Natural killer cell treated with Interleukin-12 subunit alpha and Interleukin-12 subunit beta and Interleukin-15 and Interleukin-18, amount 100 ng/mL, for 72 hours (primary cell): Measurements from ENCODE around the gene ZNF880. TPM values are rescaled to one million over a fixed set of nuclear protein-coding genes. Genes with fewer than 3 reads are reported as not detected.
A peak's percentile ranks its signal among the peaks of the same experiment; 100 is the strongest.
"Not testable (repeated sequence)": the region's sequence is repeated elsewhere in the genome, so short reads cannot be mapped to it uniquely, and the experiment has no call there.

Experiments used
- ATAC-seq, 2 donors: fragments of 150-1000 bp; cut with Tn5 transposase in 1 of 2; sonication (Bioruptor Pico), chemical (Tn5 transposase) in 1 of 2; 2 replicates each; pipeline ENCODE4 v1.10.0; 2021
- DNase-seq: peaks from one replicate; pipeline ENCODE4 v3.0.0; 2022; ENCODE audit warnings: low spot score
- H3K27ac Mint-ChIP-seq, 2 donors: 1 replicate in 1 of 2; 2 replicates in 1 of 2; pipeline ENCODE4 v1.8.0; 2022; ENCODE audit warnings: mixed read lengths in 2 of 2, mild to moderate bottlenecking in 1 of 2, moderate library complexity in 1 of 2
- H3K27me3 Mint-ChIP-seq, 2 donors: 1 replicate in 1 of 2; 2 replicates in 1 of 2; pipeline ENCODE4 v1.8.0; 2022; ENCODE audit warnings: mixed read lengths in 2 of 2
- H3K36me3 Mint-ChIP-seq: one replicate; pipeline ENCODE4 v1.8.0; 2022; ENCODE audit warnings: mixed read lengths
- H3K4me1 Mint-ChIP-seq, 2 donors: 1 replicate in 1 of 2; 2 replicates in 1 of 2; pipeline ENCODE4 v1.8.0; 2022; ENCODE audit warnings: low read depth in 2 of 2, mixed read lengths in 2 of 2, mild to moderate bottlenecking in 1 of 2
- H3K4me3 Mint-ChIP-seq: one replicate; pipeline ENCODE4 v1.8.0; 2022; ENCODE audit warnings: mixed read lengths
- H3K9me3 Mint-ChIP-seq: 2 replicates; pipeline ENCODE4 v1.8.0; 2022; ENCODE audit warnings: mixed read lengths
- total RNA-seq, 2 donors: library from RNA; stranded (reverse); gene quantifications; one replicate each; pipeline ENCODE4 v1.2.3, GENCODE V29; 2022

ZNF880 gene
- 10 to 100 TPM in 1 of 2 donors, 1 to 10 TPM in 1; 6.1 to 13.7 TPM for total RNA-seq

- H3K36me3 Mint-ChIP-seq: peaks cover 54% of the 10 kb centered on the region
- H3K4me3 Mint-ChIP-seq: peak within 1 kb of the TSS; percentile 97
- DNase-seq: peak; percentile 93
- H3K27ac Mint-ChIP-seq: peak within 1 kb of the TSS; percentile 97
- peaks cover 14% of the 10 kb centered on the region for H3K9me3 Mint-ChIP-seq
- ATAC-seq: peak; percentile 99 to 100
- no peaks in the 10 kb centered on the region for H3K27me3 Mint-ChIP-seq
- H3K4me1 Mint-ChIP-seq: peaks cover 9 to 10% of the 10 kb centered on the region in 2 donors
These were observed at the start of gene ZNF880 for GRCh38 chr19:52369559-52370340. Gene ZNF880, plus strand, starts transcription at chr19:52369923. Its CDS starts 43 bp downstream, at chr19:52369966.

GRCh38 chr19:52322429-52322828 lies 47.3 kb upstream of the ZNF880 start:
- Mint-ChIP-seq H3K4me1 (no peaks in the 10 kb centered on the region), H3K36me3 (peaks cover 92% of the 10 kb centered on the region), H3K4me3 (no peak overlapping the region), H3K27ac (no peak overlapping the region), H3K27me3 (no peaks in the 10 kb centered on the region), H3K9me3 (peaks cover 29% of the 10 kb centered on the region)
- DNase-seq (no peak), ATAC-seq (no peak)

- Mint-ChIP-seq H3K4me3 (no peak overlapping the region), H3K9me3 (peaks cover 12% of the 10 kb centered on the region), H3K27me3 (no peaks in the 10 kb centered on the region), H3K36me3 (peaks cover 31% of the 10 kb centered on the region), H3K4me1 (peaks cover 3 to 7% of the 10 kb centered on the region in 2 donors), H3K27ac (no peak overlapping the region)
- DNase-seq (no peak), ATAC-seq (no peak)
These were observed 38.0 kb upstream of the ZNF880 start for GRCh38 chr19:52331757-52332156.

- Mint-ChIP-seq H3K4me3 (peak overlapping the region; percentile 95), H3K27me3 (no peaks in the 10 kb centered on the region), H3K9me3 (peaks cover 14% of the 10 kb centered on the region), H3K36me3 (peaks cover 39% of the 10 kb centered on the region), H3K4me1 (peaks cover 12 to 17% of the 10 kb centered on the region in 2 donors), H3K27ac (peak overlapping the region; percentile 72 to 85)
- DNase-seq: no peak
- peak in 1 of 2 donors; percentile 43 for ATAC-seq
These were observed 34.0 kb upstream of the ZNF880 start for GRCh38 chr19:52335768-52336116.

- peaks cover 14% of the 10 kb centered on the region for H3K9me3 Mint-ChIP-seq
- H3K4me3 Mint-ChIP-seq: peak within 1 kb of the TSS; percentile 95
- ATAC-seq (peak; percentile 95 to 97), DNase-seq (peak; percentile 93)
- peaks cover 39% of the 10 kb centered on the region for H3K36me3 Mint-ChIP-seq
- no peaks in the 10 kb centered on the region for H3K27me3 Mint-ChIP-seq
- peaks cover 12 to 17% of the 10 kb centered on the region in 2 donors for H3K4me1 Mint-ChIP-seq
- peak within 1 kb of the TSS; percentile 72 to 85 for H3K27ac Mint-ChIP-seq
These were observed 33.5 kb upstream of the ZNF880 start, which contains the start of gene ZNF610 for GRCh38 chr19:52336117-52336790. Gene ZNF610, plus strand, starts transcription at chr19:52336243. Its CDS starts 12,930 bp downstream, at chr19:52349173.

GRCh38 chr19:52336791-52337381 lies 32.8 kb upstream of the ZNF880 start:
- Mint-ChIP-seq H3K4me1 (peaks cover 12 to 17% of the 10 kb centered on the region in 2 donors), H3K9me3 (peaks cover 11% of the 10 kb centered on the region), H3K27ac (peak overlapping the region; percentile 72 to 85), H3K27me3 (no peaks in the 10 kb centered on the region), H3K36me3 (peaks cover 35% of the 10 kb centered on the region), H3K4me3 (peak overlapping the region; percentile 95)
- ATAC-seq (no peak), DNase-seq (no peak)

GRCh38 chr19:52339022-52339421 lies 30.7 kb upstream of the ZNF880 start:
- DNase-seq, H3K9me3 Mint-ChIP-seq, H3K4me3 Mint-ChIP-seq, H3K27me3 Mint-ChIP-seq, H3K27ac Mint-ChIP-seq, ATAC-seq: not testable (repeated sequence)
- Mint-ChIP-seq H3K4me1 (peaks cover 12 to 19% of the 10 kb centered on the region in 2 donors), H3K36me3 (peaks cover 16% of the 10 kb centered on the region)

GRCh38 chr19:52343548-52343947 lies 26.2 kb upstream of the ZNF880 start:
- Mint-ChIP-seq H3K36me3 (peaks cover 9% of the 10 kb centered on the region), H3K4me3 (no peak overlapping the region), H3K9me3 (no peaks in the 10 kb centered on the region), H3K27ac (no peak overlapping the region), H3K4me1 (peaks cover 0 to 3% of the 10 kb centered on the region in 2 donors), H3K27me3 (peaks cover 0 to 2% of the 10 kb centered on the region in 2 donors)
- ATAC-seq (peak; percentile 56 to 74), DNase-seq (peak; percentile 68)

GRCh38 chr19:52345162-52345561 lies 24.6 kb upstream of the ZNF880 start:
- H3K36me3 Mint-ChIP-seq: peaks cover 15% of the 10 kb centered on the region
- H3K9me3 Mint-ChIP-seq: no peaks in the 10 kb centered on the region
- peaks cover 0 to 3% of the 10 kb centered on the region in 2 donors for H3K4me1 Mint-ChIP-seq
- H3K4me3 Mint-ChIP-seq: no peak overlapping the region
- peaks cover 0 to 2% of the 10 kb centered on the region in 2 donors for H3K27me3 Mint-ChIP-seq
- no peak for ATAC-seq
- DNase-seq: no peak
- no peak overlapping the region for H3K27ac Mint-ChIP-seq

GRCh38 chr19:52351512-52351911 lies 18.2 kb upstream of the ZNF880 start:
- Mint-ChIP-seq H3K27ac (no peak overlapping the region), H3K36me3 (peaks cover 35% of the 10 kb centered on the region), H3K4me1 (no peaks in the 10 kb centered on the region), H3K4me3 (no peak overlapping the region), H3K9me3 (peaks cover 8% of the 10 kb centered on the region), H3K27me3 (no peaks in the 10 kb centered on the region)
- ATAC-seq: no peak
- no peak for DNase-seq

- Mint-ChIP-seq H3K9me3 (peaks cover 19% of the 10 kb centered on the region), H3K27me3 (no peaks in the 10 kb centered on the region), H3K4me3 (no peak overlapping the region), H3K36me3 (peaks cover 45% of the 10 kb centered on the region), H3K4me1 (peaks cover 9 to 10% of the 10 kb centered on the region in 2 donors), H3K27ac (no peak overlapping the region)
- DNase-seq (no peak), ATAC-seq (no peak)
These were observed 3.3 kb upstream of the ZNF880 start for GRCh38 chr19:52366414-52366824.

- Mint-ChIP-seq H3K9me3 (peaks cover 17% of the 10 kb centered on the region), H3K4me1 (peaks cover 9 to 10% of the 10 kb centered on the region in 2 donors), H3K27ac (peak overlapping the region; percentile 97), H3K4me3 (peak overlapping the region; percentile 97), H3K27me3 (no peaks in the 10 kb centered on the region), H3K36me3 (peaks cover 57% of the 10 kb centered on the region)
- ATAC-seq (no peak), DNase-seq (no peak)
These were observed 603 bp downstream of the ZNF880 start for GRCh38 chr19:52370341-52370710.

- H3K27me3 Mint-ChIP-seq: no peaks in the 10 kb centered on the region
- no peak for ATAC-seq
- H3K4me1 Mint-ChIP-seq: no peaks in the 10 kb centered on the region
- no peak overlapping the region for H3K27ac Mint-ChIP-seq
- H3K4me3 Mint-ChIP-seq: no peak overlapping the region
- DNase-seq: no peak
- peaks cover 24% of the 10 kb centered on the region for H3K9me3 Mint-ChIP-seq
- peaks cover 36% of the 10 kb centered on the region for H3K36me3 Mint-ChIP-seq
These were observed 21.4 kb downstream of the ZNF880 start for GRCh38 chr19:52391135-52391534.
